ENCODE measurements around the gene CCDC102A.
A peak's percentile ranks its signal among the peaks of the same experiment; 100 is the strongest.
"Not testable (repeated sequence)": the region's sequence is repeated elsewhere in the genome, so short reads cannot be mapped to it uniquely, and the experiment has no call there.

The CCDC102A gene

GRCh38 chr16:57499941-57500340 lies 36.4 kb downstream of the CCDC102A start:
- DNase-seq = not testable (repeated sequence)

DNA sequence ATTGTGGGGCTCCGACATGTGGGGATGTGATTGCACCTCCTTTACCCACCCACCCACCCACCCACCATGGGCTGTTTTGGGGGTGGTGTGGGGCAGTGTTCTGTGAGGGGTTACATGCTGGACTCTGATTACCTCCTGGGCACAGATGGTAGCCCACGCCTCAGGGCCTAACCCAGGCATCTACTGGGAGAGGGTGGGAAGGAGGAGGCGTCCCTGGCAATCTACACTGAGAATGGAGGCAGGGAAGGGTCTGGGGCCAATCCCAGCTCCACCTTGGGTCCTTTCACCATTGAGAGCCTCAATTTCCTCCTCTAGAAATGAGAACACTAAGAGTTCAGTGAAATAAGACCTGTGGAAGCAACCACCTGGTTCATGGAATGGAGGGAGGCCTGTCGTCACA lies 38.3 kb downstream of the CCDC102A start:
- DNase-seq = no peak

- DNase-seq = no peak
Measured at GRCh38 chr16:57497121-57497520, 39.2 kb downstream of the CCDC102A start.

DNA sequence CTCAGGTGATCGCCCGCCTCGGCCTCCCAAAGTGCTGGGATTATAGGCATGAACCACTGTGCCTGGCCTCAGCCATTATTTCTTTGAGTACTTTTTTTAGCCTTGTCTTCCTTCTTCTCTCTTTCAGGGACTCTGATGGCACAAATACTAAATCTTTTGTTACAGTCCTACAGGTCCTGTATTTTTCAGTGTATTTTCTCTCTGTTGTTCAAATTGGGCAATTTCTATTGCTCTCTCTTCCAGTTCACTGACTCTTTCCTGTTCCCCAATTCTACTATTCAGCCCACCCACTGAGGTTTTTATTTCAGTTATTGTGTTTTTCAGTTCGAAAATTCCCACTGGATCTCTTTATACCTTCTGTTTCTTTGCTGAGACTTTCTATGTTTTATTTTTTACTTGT lies 42.6 kb downstream of the CCDC102A start:
- DNase-seq = no peak

- no peak for DNase-seq
Measured at GRCh38 chr16:57489229-57489628, 47.1 kb downstream of the CCDC102A start.

DNA sequence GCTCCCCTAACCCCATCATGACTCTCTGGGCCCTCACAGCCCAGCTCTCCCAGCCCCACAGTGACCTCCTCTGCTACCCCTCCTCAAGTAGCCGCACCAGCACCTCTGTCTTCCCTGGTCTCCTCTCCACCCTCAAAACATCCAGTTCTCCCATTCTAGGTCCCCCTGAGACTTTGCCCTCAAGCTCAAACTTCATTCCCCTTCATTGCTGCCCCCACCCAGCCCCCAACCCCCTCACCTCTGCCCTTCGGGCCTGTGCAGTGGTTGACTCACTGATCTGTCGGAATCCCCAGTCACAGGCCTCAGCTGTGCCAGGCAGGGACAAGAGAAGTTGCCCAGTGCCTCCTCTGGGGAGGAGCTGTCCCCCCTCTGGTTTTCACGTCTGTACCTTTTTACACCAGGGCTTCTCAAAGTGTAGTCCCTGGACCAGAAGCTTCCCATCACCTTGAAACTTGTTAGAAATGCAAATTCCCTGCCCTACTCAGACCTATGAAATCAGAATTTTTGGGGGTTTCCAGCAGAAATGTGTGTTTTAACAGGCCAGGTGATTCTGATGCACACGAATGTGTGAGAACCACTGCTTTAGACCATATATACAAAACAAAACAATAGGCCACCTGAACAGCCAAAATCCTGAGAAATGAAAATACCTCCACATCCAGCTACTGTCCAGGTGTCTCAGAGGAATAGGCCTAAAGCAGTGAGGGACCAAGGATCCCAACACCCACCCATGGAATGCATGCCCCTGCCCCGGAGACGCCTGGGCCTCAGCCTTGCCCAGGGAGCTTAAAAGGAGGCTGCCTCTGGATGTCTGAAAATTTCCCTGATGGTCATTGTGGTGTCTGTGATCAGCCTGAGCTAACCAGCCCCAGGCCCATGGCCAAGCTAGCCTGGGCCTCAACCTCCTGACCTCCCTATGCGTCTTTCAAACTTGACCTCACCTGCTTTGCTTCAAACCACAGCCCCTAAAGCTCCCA lies 49.2 kb downstream of the CCDC102A start:
- DNase-seq = no peak

DNA sequence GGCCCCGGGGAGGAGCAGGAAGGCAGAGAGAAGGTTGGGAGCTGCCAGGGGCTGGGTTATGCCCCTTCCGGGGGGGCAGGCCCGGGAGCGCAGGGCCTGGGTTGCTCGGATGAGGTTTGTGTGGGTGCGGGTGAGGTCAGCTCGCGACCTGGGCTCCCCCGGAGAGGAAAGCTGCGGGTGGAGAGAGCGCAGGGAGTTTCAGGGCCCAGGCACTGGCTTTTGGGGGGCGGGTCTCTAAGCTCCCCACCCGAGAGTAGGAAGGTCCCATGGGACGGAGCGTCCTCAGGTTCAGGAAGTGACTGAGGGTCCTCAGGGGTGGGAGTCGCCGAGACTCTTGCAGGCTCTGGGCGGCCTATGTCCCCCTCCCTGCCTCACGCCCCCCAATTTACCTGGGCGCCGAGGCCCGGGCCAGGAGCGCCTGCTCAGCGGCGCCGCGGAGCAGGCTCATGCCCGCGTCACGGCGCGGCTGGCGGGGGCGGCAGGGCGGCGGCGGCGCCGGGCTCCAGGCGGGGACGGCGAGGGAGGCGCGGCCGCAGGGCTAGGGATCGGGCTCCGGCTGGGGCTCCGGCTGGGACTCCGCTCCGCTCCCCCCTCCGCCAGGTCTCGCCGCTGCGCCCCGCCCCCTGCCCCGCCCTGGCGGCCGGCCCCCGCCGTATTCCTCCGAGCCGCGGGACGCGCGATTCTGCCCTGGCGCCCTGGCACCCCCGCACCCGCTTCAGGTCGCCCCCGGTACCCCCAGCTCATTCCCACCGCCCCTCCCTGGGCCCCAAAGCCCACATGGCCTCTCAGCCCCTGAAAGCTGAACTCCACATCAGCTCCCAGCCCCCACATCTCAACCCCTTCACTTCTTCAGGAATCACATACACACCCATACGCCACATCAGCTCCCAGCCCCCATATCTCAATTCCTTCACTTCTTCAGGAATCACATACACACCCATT lies 50.2 kb downstream of the CCDC102A start, which contains the start of gene DOK4:
Gene DOK4 (minus strand): TSS at position 578 of the 942 bp plus-strand sequence. CDS start 6,986 bp downstream, outside the sequence.
- DNase-seq = peak; percentile 68

DNA sequence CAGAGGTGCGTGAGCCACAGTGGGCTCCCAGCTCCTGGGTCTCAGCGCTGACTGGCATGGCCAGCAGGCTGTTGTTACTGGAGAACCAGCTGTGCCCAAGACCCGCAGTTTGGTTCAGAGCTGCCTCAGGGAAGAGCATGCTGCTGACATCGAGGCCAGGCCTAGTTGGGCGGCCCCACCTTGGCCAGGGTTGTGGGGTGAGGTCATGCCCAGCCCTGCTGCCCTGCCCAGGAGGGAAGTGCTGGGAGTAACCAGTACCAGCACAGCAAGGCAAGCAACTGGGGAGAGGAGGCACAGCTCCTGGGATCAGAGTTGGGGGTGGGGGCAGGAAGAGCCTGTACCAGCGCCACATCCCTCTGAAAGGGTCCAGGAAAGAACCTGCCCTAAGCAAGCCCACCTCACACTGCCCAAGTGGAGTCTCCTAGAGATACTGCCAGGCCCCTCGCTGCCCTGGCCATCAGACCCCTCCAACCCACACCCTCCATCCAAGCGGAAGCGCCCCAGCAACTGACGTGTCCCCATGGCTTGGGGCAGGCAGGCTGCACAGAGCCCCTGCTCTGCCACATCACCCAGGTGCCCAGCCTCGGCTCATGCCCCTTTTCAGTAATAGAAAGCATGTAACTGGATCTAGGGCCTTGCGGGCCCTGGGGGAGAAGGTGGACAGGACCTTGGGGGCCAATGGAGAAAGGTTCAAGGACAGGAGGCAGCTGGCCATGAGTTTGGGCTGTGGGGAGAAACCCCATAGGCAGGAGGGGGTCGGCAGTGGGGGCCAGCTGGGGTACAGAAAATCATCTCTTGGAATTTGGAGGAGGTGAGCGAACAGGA lies 51.1 kb downstream of the CCDC102A start:
- no peak for DNase-seq

DNA sequence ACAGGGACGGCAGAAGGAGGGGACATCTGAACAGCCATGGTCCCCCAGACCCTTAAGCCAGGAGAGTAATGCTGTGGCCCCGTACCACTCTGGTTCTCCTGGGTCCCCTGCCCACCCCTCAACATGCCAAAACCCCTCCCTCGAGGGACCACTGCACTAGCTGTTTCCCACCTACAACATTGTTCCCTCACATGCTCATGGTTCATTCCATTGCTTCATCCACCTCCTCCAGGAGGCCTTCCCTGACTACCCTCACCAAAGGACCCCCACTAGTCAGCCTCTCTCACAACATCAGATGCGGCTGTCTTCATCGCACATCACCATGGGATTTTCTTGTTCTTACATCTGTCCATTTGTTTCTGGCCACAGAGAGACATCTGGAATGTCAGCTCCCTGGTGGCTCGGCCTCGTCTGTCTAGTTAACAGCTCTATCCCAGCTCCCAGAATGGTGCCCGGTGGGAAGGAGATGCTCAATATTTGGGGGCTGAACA lies 51.8 kb downstream of the CCDC102A start:
- no peak for DNase-seq

- DNase-seq = no peak
Measured at GRCh38 chr16:57483725-57484514, 52.5 kb downstream of the CCDC102A start.

GRCh38 chr16:57482845-57483545 lies 53.4 kb downstream of the CCDC102A start:
- no peak for DNase-seq

- DNase-seq = no peak
Measured at GRCh38 chr16:57481421-57481820, 55.0 kb downstream of the CCDC102A start.

DNA sequence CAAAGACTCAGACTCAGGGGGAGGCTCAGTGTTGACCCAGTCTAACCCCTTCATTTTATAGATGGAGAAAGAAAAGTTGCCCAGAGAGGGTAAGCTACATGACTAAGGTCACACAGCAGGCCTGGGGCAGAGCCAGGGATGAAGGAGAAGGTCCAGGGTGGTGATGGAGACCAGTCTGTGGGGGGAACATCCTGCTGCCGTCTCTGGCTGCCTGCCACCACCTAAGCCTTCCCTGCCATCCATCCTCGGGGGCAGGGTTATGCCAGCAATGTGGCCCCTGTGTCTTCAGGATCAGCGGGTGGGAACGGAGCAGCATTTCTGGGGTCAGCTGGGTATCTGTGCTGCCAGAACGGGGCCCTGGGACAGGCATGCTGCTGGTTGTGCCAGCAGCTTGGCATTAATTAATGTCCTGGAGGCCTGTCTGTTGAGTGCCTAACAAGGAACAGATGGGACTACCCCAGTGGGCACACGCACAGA lies 55.6 kb downstream of the CCDC102A start:
- no peak for DNase-seq

GRCh38 chr16:57479976-57480753 lies 56.2 kb downstream of the CCDC102A start:
- peak; percentile 26 for DNase-seq

DNA sequence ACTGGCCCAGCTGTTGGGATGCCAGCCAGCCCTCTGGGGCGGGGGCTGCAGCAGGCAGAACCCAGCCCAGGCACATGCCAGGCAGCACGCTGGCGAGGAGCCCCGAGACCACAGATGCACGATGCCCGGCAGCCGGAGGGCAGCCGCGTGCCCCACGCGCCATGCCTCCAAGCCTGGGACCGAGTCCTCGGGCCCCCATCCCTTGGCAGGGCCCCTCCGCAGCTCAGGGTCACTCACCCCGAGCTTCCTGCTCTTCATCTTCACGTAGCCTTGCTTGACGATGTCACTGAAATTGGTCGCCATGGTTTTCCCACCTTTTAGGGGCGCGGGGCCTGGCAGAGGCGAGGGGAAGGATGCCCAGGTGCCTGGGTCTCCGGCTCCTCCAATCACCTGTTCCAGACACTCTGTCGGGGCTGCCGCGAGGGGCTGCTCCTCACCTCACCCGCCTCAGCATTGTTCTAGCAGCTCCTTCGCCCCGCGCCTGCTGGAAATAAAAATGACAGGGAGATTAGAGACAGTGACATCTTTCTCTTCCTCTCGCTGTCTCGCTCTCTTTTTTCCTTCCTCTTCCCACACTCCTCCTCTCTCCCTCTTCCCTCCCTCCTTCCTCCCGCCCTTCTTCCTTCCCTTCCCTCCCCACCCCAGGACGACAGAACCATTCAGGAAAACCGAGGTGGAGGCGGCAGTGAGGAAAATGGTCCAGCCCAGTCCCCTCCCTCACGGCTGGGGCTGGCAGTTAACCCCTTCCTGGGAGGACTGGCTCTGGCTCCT lies 57.0 kb downstream of the CCDC102A start:
- DNase-seq = peak; percentile 74

GRCh38 chr16:57478396-57479204 lies 57.8 kb downstream of the CCDC102A start:
- DNase-seq = no peak

GRCh38 chr16:57477531-57478202 lies 58.7 kb downstream of the CCDC102A start:
- DNase-seq = no peak
